Bone marrow (tissue), 2 donors: ENCODE results near the gene MRPL12.

Experiments
- DNase-seq, 2 donors: peaks; one replicate each; lab custom pipeline; 2025; lab: John Stamatoyannopoulos, UW

The MRPL12 gene

GRCh38 chr17:81682565-81683207 is 20.5 kb upstream of the MRPL12 start:
- DNase-seq, result no peak

- no peak for DNase-seq
Measured at GRCh38 chr17:81683208-81683583, 20.0 kb upstream of the MRPL12 start.

DNA sequence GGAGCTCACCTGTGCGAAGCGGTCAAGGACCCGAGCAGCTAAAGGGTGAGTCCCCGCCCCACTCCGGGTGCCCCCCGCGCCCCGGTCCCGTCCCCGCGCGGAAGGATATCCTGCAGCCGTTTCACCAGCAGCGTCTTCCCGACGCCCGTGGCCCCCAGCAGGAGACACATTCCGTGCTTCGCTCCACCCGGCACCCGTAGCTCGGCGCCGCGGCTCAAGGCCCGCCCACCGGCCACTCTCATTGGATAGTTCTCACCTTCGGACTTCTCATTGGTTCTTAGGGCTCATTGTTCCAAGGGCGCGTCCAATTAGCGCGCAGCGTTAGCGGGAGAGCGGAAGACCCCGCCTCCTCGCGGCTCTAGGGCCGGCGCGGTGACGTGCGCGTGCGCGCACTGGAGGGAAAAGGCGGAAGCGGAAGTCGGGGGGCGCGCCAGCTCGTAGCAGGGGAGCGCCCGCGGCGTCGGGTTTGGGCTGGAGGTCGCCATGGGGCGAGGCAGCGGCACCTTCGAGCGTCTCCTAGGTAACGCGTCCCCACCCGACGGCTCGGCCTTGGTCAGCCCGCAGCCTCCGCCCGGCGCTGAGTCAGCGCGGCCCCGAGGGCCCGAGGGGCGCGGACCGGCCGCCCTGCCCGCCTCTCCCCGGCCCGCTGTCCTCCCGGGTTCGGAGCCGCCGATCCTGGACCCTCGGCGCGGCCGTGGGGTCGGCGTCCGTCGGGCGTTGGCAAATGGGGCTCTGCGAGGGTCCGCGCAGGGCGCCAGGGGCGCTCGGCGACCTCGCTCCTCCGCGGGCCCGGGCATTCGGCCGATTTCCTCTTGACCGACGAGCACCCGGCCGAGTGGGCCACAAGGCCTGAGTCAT is 19.4 kb upstream of the MRPL12 start, which contains the start of the genes ARL16 and HGS:
Gene ARL16, minus strand, starts transcription at position 214 of the 858 bp plus-strand sequence. Its CDS starts 44 bp downstream, at position 170.
Gene HGS, plus strand, starts transcription at position 428 of the 858 bp plus-strand sequence. Its CDS starts 56 bp downstream, at position 484.
- DNase-seq, result peak; percentile 92 to 99

DNA sequence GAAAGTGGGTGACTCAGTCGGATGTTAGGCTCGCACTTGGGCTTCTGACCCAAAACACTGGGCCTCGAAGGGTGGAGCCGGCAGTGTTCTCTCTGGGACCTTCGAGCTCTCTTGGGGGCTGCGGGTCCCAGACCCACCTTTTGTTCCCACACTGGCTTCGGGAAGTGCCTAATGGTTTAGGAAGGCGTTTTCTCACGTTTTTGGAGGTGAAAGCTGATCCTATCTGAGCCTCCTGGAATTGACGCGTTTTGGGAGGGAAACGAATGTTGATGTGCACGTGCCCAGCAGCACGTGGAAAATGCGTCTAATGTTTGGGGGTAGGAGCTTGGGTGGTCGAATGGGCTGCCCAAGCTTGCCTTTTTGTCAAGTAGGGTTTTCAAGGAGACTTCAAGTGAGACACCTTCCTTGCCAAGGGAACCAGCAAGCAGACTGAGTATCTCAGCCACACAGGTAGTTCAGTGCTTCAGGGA is 18.7 kb upstream of the MRPL12 start:
- DNase-seq, result no peak

GRCh38 chr17:81685108-81685507 is 18.1 kb upstream of the MRPL12 start:
- no peak for DNase-seq

- DNase-seq, result no peak
Measured at GRCh38 chr17:81686614-81687013, 16.6 kb upstream of the MRPL12 start.

- no peak for DNase-seq
Measured at GRCh38 chr17:81687770-81688541, 15.2 kb upstream of the MRPL12 start.

GRCh38 chr17:81688616-81689015 is 14.6 kb upstream of the MRPL12 start:
- DNase-seq, result no peak

GRCh38 chr17:81690066-81690465 is 13.1 kb upstream of the MRPL12 start:
- no peak for DNase-seq

GRCh38 chr17:81690549-81690948 is 12.6 kb upstream of the MRPL12 start:
- DNase-seq, result no peak

GRCh38 chr17:81691196-81691595 is 12.0 kb upstream of the MRPL12 start:
- DNase-seq, result no peak

GRCh38 chr17:81691608-81692007 is 11.6 kb upstream of the MRPL12 start:
- no peak for DNase-seq

GRCh38 chr17:81693509-81694210 is 9.5 kb upstream of the MRPL12 start:
- no peak for DNase-seq

DNA sequence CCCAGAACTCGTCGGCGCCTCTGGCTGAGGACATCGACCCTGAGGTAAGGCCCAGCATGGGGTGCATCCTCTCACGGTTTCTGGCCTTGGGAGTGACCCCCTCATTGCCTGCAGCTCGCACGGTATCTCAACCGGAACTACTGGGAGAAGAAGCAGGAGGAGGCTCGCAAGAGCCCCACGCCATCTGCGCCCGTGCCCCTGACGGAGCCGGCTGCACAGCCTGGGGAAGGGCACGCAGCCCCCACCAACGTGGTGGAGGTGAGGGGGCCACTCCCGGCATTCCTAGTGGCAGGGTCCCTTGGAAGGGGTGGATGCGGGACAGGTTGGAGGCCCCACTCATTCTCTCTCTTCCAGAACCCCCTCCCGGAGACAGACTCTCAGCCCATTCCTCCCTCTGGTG is 8.4 kb upstream of the MRPL12 start:
- DNase-seq, result no peak

DNA sequence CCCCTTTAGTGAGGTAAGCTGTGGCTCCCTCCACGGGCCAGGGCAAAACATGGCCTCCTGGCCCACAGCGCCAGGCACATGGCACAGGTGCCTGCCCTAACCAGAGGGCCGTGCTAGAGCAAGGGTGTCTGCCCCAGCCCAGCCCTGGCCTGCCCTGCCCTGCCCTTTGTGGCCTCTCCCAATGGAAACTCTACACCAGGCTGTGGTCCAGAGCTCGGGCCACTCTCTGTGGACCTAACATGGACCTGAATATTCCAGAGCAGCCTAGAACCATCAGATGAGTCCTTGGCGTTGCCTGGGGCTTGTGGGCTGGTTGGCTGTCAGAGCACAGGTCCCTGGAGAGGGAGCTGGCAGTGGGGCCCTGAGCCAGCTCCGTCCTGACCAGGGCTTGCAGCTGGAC is 8.0 kb upstream of the MRPL12 start:
- no peak for DNase-seq

GRCh38 chr17:81695801-81696200 is 7.4 kb upstream of the MRPL12 start:
- DNase-seq, result no peak

DNA sequence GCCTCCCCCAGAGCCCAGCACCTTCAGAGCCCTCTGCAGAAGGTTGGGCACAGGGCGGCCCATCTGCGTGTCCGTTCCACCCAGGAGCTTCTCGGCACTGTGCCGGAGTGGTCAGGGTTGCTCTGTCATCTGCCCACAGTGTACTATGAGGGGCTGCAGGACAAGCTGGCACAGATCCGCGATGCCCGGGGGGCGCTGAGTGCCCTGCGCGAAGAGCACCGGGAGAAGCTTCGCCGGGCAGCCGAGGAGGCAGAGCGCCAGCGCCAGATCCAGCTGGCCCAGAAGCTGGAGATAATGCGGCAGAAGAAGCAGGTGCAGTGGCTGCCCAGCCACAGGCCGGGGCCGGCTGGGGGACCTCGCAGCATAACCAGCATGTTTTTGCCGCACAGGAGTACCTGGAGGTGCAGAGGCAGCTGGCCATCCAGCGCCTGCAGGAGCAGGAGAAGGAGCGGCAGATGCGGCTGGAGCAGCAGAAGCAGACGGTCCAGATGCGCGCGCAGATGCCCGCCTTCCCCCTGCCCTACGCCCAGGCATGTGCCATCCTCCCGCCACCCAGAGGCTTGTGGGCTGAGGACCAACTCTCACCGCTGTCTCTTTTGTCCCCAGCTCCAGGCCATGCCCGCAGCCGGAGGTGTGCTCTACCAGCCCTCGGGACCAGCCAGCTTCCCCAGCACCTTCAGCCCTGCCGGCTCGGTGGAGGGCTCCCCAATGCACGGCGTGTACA is 6.8 kb upstream of the MRPL12 start:
- no peak for DNase-seq

DNA sequence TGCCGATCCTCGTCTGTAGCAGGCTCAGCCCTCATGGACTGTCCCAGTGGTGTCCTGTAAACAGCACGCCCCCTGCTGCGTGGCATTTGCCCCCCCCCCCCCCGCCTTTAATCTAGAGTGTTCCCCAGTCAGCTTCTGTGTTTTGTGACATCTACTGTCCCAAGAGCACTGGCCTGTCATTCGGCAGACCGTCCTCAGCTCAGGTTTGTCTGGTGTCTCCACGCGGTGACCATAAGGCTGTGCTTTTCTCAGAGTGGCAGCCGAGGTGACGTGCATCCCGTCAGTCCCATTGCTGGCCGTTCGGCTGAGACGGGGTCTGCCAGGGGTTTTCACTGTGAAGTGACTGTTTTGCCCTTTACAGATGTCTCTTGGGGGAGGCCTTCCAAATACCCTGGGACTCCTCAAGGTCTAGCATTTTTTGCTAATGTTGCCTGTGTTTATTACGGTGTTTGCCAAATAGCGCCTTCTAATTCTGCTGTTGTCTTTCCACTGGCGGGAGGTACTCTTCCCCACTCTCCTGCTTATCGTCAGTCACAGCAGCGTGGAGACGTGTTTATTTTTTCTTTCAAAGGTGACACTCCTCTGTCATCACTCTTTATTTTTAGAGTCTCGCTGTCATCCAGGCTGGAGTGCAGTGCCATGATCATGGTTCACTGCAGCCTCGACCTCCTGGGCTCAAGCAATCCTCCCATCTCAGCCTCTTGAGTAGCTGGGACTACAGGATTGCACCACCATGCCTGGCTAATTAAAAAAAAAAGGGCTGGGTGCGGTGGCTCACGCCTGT is 5.7 kb upstream of the MRPL12 start:
- DNase-seq, result no peak

GRCh38 chr17:81700353-81701287 is 2.5 kb upstream of the MRPL12 start:
- DNase-seq, result no peak
